ENCODE measurements around the gene EFHC2. TPM values are rescaled to one million over a fixed set of nuclear protein-coding genes. Genes with fewer than 3 reads are reported as not detected.

EFHC2 gene
- total and polyA plus RNA-seq, 2 donors: 0.80 to 3.8 TPM

DNA sequence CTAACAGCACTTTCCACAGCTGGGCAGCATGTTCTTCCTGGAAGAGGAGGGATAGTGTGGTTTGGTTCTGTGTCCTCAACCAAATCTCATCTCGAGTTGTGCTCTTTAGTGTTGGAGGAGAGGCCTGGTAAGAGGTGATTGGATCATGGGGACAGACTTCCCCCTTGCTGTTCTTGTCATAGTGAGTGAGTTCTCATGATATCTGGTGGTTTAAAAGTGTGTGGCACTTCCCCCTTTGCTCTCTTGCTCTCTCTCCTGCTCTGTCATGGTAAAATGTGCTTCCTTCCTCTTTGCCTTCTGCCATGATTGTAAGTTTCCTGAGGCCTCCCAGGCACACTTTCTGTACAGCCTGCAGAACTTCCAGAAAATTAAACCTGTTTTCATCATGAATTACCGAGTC, 236.6 kb downstream of the EFHC2 start:
- H3K27ac ChIP-seq (ENCODE audit: low read depth in 1 of 2, low read length in 1 of 2): no peak overlapping the region
- no peaks in the 10 kb centered on the region for H3K27me3 ChIP-seq (ENCODE audit: control insufficient read depth in 2 of 2, insufficient read depth in 1 of 2, low read length in 1 of 2)
- H3K9me3 ChIP-seq (ENCODE audit: control insufficient read depth in 2 of 2, insufficient read depth in 1 of 2, low read length in 1 of 2): no peaks in the 10 kb centered on the region
- WGBS: 74% methylated on average over 2 of the region's 2 CpGs
- no peaks in the 10 kb centered on the region for H3K4me1 ChIP-seq (ENCODE audit: control insufficient read depth in 2 of 2, insufficient read depth in 2 of 2, low read length in 2 of 2)
- no peaks in the 10 kb centered on the region for H3K36me3 ChIP-seq (ENCODE audit: control insufficient read depth in 2 of 2, insufficient read depth in 2 of 2, low read length in 1 of 2)
- DNase-seq (ENCODE audit: low read depth in 6 of 9, low spot score in 9 of 9): no peak
- no peak overlapping the region for H3K4me3 ChIP-seq (ENCODE audit: low read length in 2 of 2)

- Histone ChIP-seq H3K27ac (ENCODE audit: low read depth in 1 of 2, low read length in 1 of 2) (no peak overlapping the region), H3K27me3 (ENCODE audit: control insufficient read depth in 2 of 2, insufficient read depth in 1 of 2, low read length in 1 of 2) (no peaks in the 10 kb centered on the region), H3K4me1 (ENCODE audit: control insufficient read depth in 2 of 2, insufficient read depth in 2 of 2, low read length in 2 of 2) (no peaks in the 10 kb centered on the region), H3K9me3 (ENCODE audit: control insufficient read depth in 2 of 2, insufficient read depth in 1 of 2, low read length in 1 of 2) (no peaks in the 10 kb centered on the region), H3K4me3 (ENCODE audit: low read length in 2 of 2) (no peak overlapping the region), H3K36me3 (ENCODE audit: control insufficient read depth in 2 of 2, insufficient read depth in 2 of 2, low read length in 1 of 2) (no peaks in the 10 kb centered on the region)
- no peak for DNase-seq (ENCODE audit: low read depth in 6 of 9, low spot score in 9 of 9)
- 97% methylated on average over 12 of the region's 12 CpGs for WGBS
Measured at GRCh38 chrX:44105228-44105913, 238.1 kb downstream of the EFHC2 start.

- DNase-seq (ENCODE audit: low read depth in 6 of 9, low spot score in 9 of 9): no peak
- WGBS: 93% methylated on average over 3 of the region's 3 CpGs
- H3K9me3 ChIP-seq (ENCODE audit: control insufficient read depth in 2 of 2, insufficient read depth in 1 of 2, low read length in 1 of 2): no peaks in the 10 kb centered on the region
- no peaks in the 10 kb centered on the region for H3K27me3 ChIP-seq (ENCODE audit: control insufficient read depth in 2 of 2, insufficient read depth in 1 of 2, low read length in 1 of 2)
- H3K36me3 ChIP-seq (ENCODE audit: control insufficient read depth in 2 of 2, insufficient read depth in 2 of 2, low read length in 1 of 2): no peaks in the 10 kb centered on the region
- no peak overlapping the region for H3K27ac ChIP-seq (ENCODE audit: low read depth in 1 of 2, low read length in 1 of 2)
- no peak overlapping the region for H3K4me3 ChIP-seq (ENCODE audit: low read length in 2 of 2)
- no peaks in the 10 kb centered on the region for H3K4me1 ChIP-seq (ENCODE audit: control insufficient read depth in 2 of 2, insufficient read depth in 2 of 2, low read length in 2 of 2)
Measured at GRCh38 chrX:44104699-44105098, 238.8 kb downstream of the EFHC2 start.

DNA sequence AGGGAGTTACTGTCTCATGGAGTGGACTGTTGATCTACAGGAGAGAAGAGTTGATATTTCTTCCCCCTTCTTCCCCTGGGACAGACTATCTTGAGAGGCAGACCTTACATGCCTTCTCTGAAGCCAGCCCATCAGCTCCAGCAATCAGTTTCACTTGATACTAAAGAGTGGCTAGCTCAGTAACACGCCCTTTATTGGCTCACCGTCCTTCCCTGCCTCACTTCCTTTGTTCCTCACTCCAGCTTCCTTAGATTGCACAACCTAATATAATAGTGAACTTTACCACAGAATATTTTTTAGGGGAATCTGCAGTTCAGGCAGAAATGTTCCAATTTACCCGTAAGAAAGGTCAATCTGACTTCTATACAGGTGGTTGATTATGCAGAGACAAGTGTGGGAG, 242.2 kb downstream of the EFHC2 start:
- H3K36me3 ChIP-seq (ENCODE audit: control insufficient read depth in 2 of 2, insufficient read depth in 2 of 2, low read length in 1 of 2): no peaks in the 10 kb centered on the region
- no peak overlapping the region for H3K4me3 ChIP-seq (ENCODE audit: low read length in 2 of 2)
- 87% methylated on average over 3 of the region's 3 CpGs for WGBS
- H3K27me3 ChIP-seq (ENCODE audit: control insufficient read depth in 2 of 2, insufficient read depth in 1 of 2, low read length in 1 of 2): no peaks in the 10 kb centered on the region
- no peaks in the 10 kb centered on the region for H3K4me1 ChIP-seq (ENCODE audit: control insufficient read depth in 2 of 2, insufficient read depth in 2 of 2, low read length in 2 of 2)
- H3K27ac ChIP-seq (ENCODE audit: low read depth in 1 of 2, low read length in 1 of 2): no peak overlapping the region
- no peaks in the 10 kb centered on the region for H3K9me3 ChIP-seq (ENCODE audit: control insufficient read depth in 2 of 2, insufficient read depth in 1 of 2, low read length in 1 of 2)
- DNase-seq (ENCODE audit: low read depth in 6 of 9, low spot score in 9 of 9): no peak

- Histone ChIP-seq H3K4me1 (ENCODE audit: control insufficient read depth in 2 of 2, insufficient read depth in 2 of 2, low read length in 2 of 2) (no peaks in the 10 kb centered on the region), H3K27ac (ENCODE audit: low read depth in 1 of 2, low read length in 1 of 2) (no peak overlapping the region), H3K9me3 (ENCODE audit: control insufficient read depth in 2 of 2, insufficient read depth in 1 of 2, low read length in 1 of 2) (no peaks in the 10 kb centered on the region), H3K4me3 (ENCODE audit: low read length in 2 of 2) (no peak overlapping the region), H3K27me3 (ENCODE audit: control insufficient read depth in 2 of 2, insufficient read depth in 1 of 2, low read length in 1 of 2) (no peaks in the 10 kb centered on the region), H3K36me3 (ENCODE audit: control insufficient read depth in 2 of 2, insufficient read depth in 2 of 2, low read length in 1 of 2) (no peaks in the 10 kb centered on the region)
- DNase-seq (ENCODE audit: low read depth in 6 of 9, low spot score in 9 of 9): no peak
- WGBS: 96% methylated on average over 2 of the region's 2 CpGs
Measured at GRCh38 chrX:44099366-44099765, 244.1 kb downstream of the EFHC2 start.

Other genes starting within 250 kb of the EFHC2 start
- 23.0 TPM for gene FUNDC1, start 199.2 kb upstream of the EFHC2 start, total RNA-seq
- gene FUNDC1, start 199.2 kb upstream of the EFHC2 start, polyA plus RNA-seq: 26.6 TPM